GM21825 (cell line): ENCODE results near the gene SLC7A5.
"Not testable (repeated sequence)": the region's sequence is repeated elsewhere in the genome, so short reads cannot be mapped to it uniquely, and the experiment has no call there.

ENCODE experiments used
- ATAC-seq: cut with Tn5 transposase; IDR thresholded peaks from one replicate; pipeline ENCODE4 v1.9.1; 2021; ENCODE audit warnings: mild to moderate bottlenecking, moderate library complexity; ENCODE audit not compliant: unreplicated experiment

Gene SLC7A5

GRCh38 chr16:87869061-87869878 lies at the start of gene SLC7A5:
TSS of gene SLC7A5 (minus strand) at chr16:87869507. CDS start at chr16:87869422, 85 bp downstream.
- peak; percentile 66 for ATAC-seq

DNA sequence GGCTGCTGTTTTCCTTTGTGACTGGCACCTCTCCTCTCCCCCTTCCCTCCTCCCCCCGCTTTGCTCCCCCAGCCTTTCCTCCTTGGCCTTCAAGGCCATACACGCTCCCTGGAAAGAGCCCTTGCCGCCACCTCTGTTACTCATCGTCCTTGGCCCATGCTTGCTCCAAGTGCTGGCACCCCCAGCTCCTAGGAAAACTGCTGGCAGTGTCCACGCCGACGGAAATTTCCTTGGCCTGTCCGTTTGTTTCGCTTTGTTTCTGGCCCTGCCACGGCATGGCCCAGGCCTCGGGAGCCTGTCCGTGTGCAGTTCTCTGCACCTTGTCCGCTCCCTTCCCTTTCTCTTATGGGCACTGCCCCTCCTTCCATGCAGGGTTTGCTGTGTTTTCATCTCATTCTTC lies 49.0 kb upstream of the SLC7A5 start:
- no peak for ATAC-seq

GRCh38 chr16:87917503-87917902 lies 48.2 kb upstream of the SLC7A5 start:
- no peak for ATAC-seq

GRCh38 chr16:87914812-87915211 lies 45.5 kb upstream of the SLC7A5 start:
- no peak for ATAC-seq

GRCh38 chr16:87914021-87914725 lies 44.9 kb upstream of the SLC7A5 start:
- ATAC-seq, result not testable (repeated sequence)

- not testable (repeated sequence) for ATAC-seq
Observed at GRCh38 chr16:87912691-87913090, 43.4 kb upstream of the SLC7A5 start.

GRCh38 chr16:87911106-87911763 lies 41.9 kb upstream of the SLC7A5 start:
- not testable (repeated sequence) for ATAC-seq

- ATAC-seq, result peak; percentile 88
Observed at GRCh38 chr16:87909203-87909935, 40.1 kb upstream of the SLC7A5 start.

- ATAC-seq, result not testable (repeated sequence)
Observed at GRCh38 chr16:87908101-87908500, 38.8 kb upstream of the SLC7A5 start.

GRCh38 chr16:87905521-87905920 lies 36.2 kb upstream of the SLC7A5 start:
- ATAC-seq, result not testable (repeated sequence)

DNA sequence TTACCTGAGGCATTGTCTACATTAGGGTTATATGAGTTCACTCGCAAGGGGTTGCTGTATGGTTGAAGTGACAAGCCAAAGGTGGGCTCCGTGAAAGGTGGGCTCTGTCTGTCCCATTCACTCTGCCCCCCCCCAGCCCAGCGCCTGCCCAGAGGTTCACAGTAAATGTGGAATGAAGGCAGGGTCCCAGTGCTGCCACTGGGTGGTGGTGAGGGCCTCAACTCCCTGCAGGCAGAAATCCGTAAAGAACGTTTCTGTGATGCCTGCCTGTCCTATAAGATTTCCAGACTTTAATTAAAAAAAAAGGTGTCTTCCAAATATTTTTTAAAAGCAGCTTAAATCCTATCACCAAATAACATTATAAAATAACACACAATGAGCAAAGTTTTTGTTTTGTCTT lies 35.7 kb upstream of the SLC7A5 start:
- ATAC-seq, result not testable (repeated sequence)

GRCh38 chr16:87900489-87900888 lies 31.2 kb upstream of the SLC7A5 start:
- ATAC-seq, result not testable (repeated sequence)

- no peak for ATAC-seq
Observed at GRCh38 chr16:87897521-87898505, 28.5 kb upstream of the SLC7A5 start.

- not testable (repeated sequence) for ATAC-seq
Observed at GRCh38 chr16:87896924-87897520, 27.7 kb upstream of the SLC7A5 start.

DNA sequence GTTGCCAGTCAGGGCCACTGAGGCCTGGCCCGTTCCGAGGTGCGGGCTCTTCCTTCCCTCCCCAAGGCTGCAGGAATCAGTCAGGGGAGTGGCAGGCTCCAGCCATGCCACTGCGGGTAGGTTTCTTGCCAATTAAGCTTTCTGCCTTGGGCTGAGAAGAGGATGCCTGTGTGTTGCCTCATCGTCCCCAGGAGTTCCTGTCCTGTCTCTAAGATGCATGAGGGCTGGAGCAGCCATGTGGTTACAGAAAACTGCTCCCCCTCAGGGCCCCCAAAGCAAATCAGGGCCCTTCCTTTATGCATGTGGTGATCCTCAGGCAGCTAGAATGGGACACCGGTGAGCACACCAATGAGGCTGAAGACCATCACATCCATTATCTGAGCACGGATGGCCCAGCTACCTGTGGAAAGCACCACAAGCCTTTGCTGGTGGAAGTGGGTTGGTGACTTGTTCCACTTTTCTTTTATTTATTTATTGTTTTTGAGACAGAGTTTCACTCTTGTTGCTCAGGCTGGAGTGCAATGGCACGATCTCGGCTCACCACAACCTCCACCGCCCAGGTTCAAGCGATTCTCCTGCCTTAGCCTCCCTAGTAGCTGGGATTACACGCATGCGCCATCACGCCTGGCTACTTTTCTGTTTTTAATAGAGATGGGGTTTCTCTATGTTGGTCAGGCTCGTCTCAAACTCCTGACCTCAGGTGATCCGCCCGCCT lies 27.0 kb upstream of the SLC7A5 start:
- peak; percentile 28 for ATAC-seq

DNA sequence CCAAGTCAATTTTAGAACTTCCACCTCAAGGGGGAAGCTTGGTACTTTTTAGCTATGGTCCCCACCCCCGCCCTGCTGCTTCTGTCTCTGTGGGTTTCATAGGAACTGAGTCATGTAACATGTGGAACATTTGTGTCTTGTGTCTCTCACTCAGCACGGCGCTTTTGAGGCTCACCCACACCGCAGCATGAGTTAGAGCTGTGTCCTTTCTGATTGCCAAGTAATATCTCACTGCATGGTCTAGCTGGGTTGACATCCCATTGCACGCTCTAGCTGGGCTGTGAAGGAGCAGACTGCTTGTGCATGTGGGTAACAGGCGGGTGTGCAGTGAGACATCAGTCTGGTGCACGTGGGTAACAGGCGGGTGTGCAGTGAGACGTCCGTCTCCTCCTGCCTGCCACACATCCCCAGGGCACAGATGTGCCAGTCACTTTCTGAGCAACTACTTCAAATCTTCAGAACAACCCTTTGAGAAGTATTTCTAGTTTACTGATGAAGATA lies 26.4 kb upstream of the SLC7A5 start:
- ATAC-seq, result peak; percentile 50

- ATAC-seq, result not testable (repeated sequence)
Observed at GRCh38 chr16:87894005-87894404, 24.7 kb upstream of the SLC7A5 start.

DNA sequence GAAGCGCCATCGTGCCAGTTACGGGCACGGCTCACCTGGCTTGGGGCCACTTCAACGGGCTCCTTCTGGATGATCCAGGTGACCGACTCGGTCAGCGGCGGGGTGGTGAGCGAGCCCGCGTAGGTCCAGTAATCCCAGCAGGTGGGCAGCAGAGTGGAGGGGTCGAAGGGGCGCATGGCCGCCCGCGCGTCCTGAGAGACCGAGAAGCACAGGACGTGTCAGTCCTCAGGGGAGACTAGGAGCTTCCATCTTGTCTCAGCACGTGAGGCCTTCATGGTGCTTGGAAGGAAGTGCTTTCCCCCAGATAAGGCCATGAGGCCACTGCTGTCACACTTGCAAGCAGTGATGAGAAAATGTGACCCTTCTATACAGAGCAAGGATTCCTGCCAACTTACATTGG lies 22.5 kb upstream of the SLC7A5 start:
- ATAC-seq, result no peak
